Islet of Langerhans (tissue), 1 donor: ENCODE data around the gene CTSA.

Experiments used
- FAIRE-seq: peaks from one replicate; lab custom pipeline; 2011; peaks lifted over from hg19 to GRCh38; lab: Jason Lieb, UNC

The CTSA gene

GRCh38 chr20:45890985-45891983 lies at the start of gene CTSA, which contains the start of gene NEURL2:
CTSA (plus strand) TSS chr20:45891335; CDS start chr20:45891569, 234 bp downstream.
NEURL2 (minus strand) TSS chr20:45891208; CDS start chr20:45890991, 217 bp downstream.
- FAIRE-seq: no peak

- no peak for FAIRE-seq
Measured at GRCh38 chr20:45841407-45842129, 49.6 kb upstream of the CTSA start.

GRCh38 chr20:45842169-45842812 lies 48.8 kb upstream of the CTSA start:
- FAIRE-seq: no peak

GRCh38 chr20:45843506-45843905 lies 47.6 kb upstream of the CTSA start:
- FAIRE-seq: no peak

GRCh38 chr20:45845452-45845851 lies 45.7 kb upstream of the CTSA start:
- FAIRE-seq: no peak

- FAIRE-seq: no peak
Measured at GRCh38 chr20:45848421-45848820, 42.7 kb upstream of the CTSA start.

GRCh38 chr20:45848969-45849582 lies 42.1 kb upstream of the CTSA start:
- FAIRE-seq: no peak

GRCh38 chr20:45850238-45850637 lies 40.9 kb upstream of the CTSA start:
- no peak for FAIRE-seq

- FAIRE-seq: no peak
Measured at GRCh38 chr20:45850926-45851325, 40.2 kb upstream of the CTSA start.

GRCh38 chr20:45851501-45851900 lies 39.6 kb upstream of the CTSA start:
- no peak for FAIRE-seq

- FAIRE-seq: no peak
Measured at GRCh38 chr20:45852326-45852725, 38.8 kb upstream of the CTSA start.

- no peak for FAIRE-seq
Measured at GRCh38 chr20:45853484-45853883, 37.7 kb upstream of the CTSA start.

- peak; percentile 93 for FAIRE-seq
Measured at GRCh38 chr20:45857114-45857881, 33.8 kb upstream of the CTSA start, which contains the start of the genes ACOT8 and ZSWIM3. ACOT8 (minus strand) TSS chr20:45857392; CDS start chr20:45857315, 77 bp downstream. ZSWIM3 (plus strand) TSS chr20:45857614; CDS start chr20:45857826, 212 bp downstream.

GRCh38 chr20:45857882-45858216 lies 33.3 kb upstream of the CTSA start:
- FAIRE-seq: no peak

GRCh38 chr20:45859916-45860315 lies 31.2 kb upstream of the CTSA start:
- no peak for FAIRE-seq

- FAIRE-seq: no peak
Measured at GRCh38 chr20:45860560-45861220, 30.4 kb upstream of the CTSA start.

- no peak for FAIRE-seq
Measured at GRCh38 chr20:45861221-45862075, 29.7 kb upstream of the CTSA start.

GRCh38 chr20:45863543-45864470 lies 27.3 kb upstream of the CTSA start:
- FAIRE-seq: no peak

GRCh38 chr20:45866454-45866853 lies 24.7 kb upstream of the CTSA start:
- no peak for FAIRE-seq
